NCI-H82 (cell line): ENCODE data around the gene SLC2A11.
"Not testable (repeated sequence)": the region's sequence is repeated elsewhere in the genome, so short reads cannot be mapped to it uniquely, and the experiment has no call there.

Source experiments
- DNase-seq: peaks from one replicate; lab custom pipeline; 2025; lab: John Stamatoyannopoulos, UW

Gene SLC2A11

GRCh38 chr22:23847310-23847920, 10.3 kb upstream of the SLC2A11 start:
- DNase-seq = no peak

- no peak for DNase-seq
Measured at GRCh38 chr22:23847991-23848864, 9.4 kb upstream of the SLC2A11 start.

DNA sequence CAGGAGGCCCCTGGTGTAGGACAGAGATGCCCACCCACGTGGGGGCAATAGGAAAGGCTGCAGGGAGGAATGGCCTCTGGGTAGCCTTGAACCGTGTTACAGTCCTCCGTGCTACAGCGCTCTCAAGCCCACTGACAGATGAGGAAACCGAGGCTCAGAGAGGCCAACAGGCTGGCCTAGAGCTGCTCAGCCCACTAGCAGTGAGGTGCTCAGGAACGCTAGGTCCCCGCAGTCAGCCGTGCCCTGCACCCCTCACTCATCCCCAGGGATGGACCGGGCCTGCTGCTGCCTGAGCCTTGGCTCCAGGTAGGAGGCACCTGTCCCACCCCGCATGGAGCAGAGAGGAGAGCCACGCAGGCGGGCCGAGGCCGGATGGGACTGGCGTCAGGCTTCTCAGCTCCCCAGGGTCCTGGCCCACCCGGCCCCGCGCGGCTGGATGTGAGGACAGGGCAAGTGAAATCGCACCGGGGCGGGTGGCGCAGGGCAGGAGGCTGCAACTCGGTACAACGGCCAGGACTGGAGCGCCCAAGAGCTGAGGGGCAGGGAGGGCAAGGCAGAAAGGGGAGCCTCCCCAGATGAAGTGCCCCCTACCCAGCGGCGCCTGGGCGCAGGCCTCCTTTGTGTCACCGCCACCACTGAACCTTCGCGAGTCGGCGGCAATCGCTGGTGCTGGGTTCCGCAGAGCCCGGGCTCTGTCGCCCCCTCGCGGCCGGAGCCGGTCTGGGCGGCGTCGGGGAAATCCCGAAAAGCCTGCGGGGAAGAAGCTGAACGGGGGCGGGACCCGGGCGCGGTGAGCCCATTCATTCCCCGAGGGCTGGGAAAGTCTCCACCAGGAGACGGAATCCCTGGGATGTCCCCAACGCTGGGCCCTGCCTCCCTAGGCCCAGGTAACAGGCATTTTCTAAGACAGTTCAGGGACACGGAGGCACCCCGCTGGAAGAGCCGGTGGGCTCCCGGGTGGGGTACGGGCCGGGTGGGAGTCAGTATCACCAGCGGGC, 8.4 kb upstream of the SLC2A11 start:
- DNase-seq = peak; percentile 82

DNA sequence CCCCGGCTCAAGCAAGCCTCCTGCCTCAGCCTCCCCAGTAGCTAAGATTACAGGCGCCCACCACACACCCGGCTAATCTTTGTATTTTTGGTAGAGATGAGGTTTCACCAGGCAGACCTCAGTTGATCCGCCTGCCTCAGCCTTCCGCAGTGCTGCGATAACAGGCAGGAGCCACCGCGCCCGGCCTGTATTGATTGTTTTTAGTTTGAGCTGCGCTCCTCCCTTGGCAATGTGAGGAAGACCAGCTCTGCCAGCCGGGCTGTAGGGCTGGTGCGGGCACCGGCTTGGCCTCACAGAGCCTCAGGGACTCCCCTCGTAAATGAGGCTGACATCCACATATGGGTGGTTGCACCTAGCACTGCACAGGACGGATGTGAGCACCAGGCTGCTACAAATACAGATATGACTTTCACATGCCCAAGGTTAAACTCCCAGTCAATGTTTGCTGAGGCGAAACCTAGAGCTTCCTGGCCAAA, 7.5 kb upstream of the SLC2A11 start:
- DNase-seq = no peak

DNA sequence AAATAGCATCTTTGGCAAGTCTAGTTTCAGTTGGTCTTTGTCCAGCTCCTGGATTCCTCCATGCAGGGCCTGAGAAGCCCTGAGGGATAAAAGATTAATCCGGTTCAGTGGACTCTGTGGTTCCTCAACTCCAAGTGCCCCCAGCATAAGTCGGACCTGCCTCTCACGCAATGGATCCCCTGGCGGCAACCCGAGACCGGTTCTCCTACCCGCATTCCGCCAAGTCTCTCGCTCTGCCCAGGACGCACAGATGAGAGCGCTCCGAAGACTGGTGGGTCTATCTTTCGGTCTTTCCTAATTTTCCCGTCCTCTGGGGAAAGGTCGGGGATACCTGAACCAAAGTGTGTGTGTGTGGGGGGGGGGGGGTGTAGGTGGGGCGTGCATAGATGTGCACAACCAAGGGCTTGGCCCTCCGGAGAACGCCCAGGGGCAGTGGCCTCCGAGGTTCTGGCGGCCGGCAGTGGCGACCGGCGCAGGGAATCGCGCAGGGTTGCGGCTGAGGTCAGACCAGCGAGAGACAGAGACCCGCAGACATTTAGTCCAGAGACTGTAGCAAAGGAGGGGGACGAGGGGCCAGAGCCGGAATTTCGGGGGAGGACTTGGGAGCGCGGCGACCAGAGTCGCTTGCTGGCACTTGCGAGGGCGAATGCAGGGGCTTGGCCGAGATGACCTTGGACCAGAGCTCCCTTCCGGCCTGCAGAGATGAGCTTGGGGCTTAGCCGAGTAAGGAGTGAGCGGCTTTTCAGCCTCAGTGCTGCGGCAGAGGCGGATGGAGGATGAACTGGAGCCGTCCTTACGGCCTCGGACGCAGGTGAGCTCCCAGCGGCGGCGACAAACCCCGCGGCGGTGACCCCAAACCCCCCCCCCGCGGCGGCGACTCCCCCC, 712 bp upstream of the SLC2A11 start:
- DNase-seq = peak; percentile 85

GRCh38 chr22:23858484-23858815, 775 bp downstream of the SLC2A11 start:
- DNase-seq = no peak

DNA sequence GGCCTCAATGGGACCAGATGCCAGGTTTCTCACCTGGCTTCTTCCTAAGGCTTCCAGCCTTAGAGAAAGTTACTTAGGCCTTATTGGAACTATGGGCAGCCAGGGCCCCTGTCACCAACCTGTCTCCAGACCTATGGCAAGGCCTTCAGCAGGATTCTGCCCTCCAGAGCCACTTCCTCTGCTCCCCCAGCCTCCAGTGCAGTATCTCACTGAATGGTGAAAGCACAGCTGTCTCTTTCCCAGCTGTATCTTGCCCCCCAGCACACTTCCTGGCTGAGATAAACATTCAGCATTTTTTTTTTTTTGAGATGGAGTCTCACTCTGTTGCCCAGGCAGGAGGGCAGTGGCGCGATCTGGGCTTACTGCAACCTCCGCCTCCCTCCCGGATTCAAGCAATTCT, 1.5 kb downstream of the SLC2A11 start:
- no peak for DNase-seq

DNA sequence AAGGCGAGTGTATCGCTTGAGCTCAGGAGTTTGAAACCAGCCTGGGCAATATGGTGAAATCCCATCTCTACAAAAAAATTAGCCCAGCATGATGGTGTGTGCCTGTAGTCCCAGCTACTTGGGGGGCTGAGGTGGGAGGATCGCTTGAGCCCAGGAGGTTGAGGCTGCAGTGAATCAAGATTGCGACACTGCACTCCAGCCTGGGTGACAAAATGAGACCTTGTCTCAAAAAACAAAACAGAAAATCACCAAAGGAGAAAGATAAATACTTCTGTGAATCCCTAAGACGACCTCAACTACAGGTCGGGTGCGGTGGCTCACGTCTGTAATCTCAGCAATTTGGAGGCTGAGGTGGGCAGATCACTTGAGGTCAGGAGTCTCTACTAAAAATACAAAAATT, 2.5 kb downstream of the SLC2A11 start:
- not testable (repeated sequence) for DNase-seq

GRCh38 chr22:23862103-23862502, 4.4 kb downstream of the SLC2A11 start:
- DNase-seq = peak; percentile 73

- not testable (repeated sequence) for DNase-seq
Measured at GRCh38 chr22:23864499-23865154, 7.0 kb downstream of the SLC2A11 start.

- DNase-seq = no peak
Measured at GRCh38 chr22:23868580-23868979, 10.9 kb downstream of the SLC2A11 start.

- DNase-seq = no peak
Measured at GRCh38 chr22:23874871-23875270, 17.2 kb downstream of the SLC2A11 start.

DNA sequence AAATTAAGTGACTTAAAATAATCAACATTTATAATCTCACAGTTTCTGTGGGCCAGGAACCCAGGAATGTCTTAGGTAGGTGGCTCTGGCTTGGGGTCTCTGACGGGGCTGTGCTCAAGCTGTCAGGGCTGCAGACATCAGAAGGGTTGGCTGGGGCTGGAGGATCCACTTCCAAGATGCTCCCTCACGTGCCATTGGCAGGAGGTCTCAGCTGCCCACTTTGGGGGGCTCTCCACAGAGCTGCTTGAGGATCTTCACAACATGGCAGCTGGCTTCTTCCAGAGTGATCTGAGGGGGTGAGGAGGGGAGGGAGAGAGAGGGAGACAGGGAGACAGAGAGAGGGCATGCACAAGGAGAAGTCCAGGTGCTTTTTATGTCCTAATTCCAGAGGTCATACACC, 18.1 kb downstream of the SLC2A11 start:
- DNase-seq = no peak

GRCh38 chr22:23877566-23877965, 19.9 kb downstream of the SLC2A11 start:
- DNase-seq = no peak

DNA sequence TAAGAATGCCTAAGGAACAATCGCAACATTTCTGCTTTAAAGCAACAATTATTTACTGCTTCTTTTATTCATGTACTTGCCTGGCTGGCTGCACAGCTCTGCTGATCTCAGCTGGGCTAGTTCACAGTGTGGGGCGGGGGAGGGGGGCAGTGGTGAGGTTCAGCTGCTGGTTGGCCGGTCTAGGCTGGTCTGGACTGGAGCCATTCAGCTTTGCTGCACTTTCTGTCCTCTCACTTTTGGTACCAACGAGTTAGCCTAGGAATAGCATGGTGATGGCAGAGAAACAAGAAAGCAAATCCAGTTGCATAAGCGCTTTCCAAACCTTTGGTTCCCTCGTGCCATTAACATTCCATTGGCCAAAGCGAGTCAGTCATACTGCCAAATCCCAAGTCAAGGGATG, 20.5 kb downstream of the SLC2A11 start:
- no peak for DNase-seq

DNA sequence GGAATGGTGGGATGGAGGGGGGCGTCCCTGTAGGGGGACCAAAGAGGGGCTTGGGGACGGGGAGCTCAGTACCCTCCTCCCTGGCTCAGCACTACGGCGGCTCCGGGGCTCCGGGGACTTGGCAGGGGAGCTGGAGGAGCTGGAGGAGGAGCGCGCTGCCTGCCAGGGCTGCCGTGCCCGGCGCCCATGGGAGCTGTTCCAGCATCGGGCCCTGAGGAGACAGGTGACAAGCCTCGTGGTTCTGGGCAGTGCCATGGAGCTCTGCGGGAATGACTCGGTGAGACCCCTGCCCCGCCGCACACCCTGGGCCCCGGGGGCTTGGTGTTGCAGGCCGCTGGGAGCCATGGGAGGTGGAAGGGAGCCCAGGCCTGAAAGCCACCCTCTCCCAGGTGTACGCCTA, 24.7 kb downstream of the SLC2A11 start:
- DNase-seq = no peak

DNA sequence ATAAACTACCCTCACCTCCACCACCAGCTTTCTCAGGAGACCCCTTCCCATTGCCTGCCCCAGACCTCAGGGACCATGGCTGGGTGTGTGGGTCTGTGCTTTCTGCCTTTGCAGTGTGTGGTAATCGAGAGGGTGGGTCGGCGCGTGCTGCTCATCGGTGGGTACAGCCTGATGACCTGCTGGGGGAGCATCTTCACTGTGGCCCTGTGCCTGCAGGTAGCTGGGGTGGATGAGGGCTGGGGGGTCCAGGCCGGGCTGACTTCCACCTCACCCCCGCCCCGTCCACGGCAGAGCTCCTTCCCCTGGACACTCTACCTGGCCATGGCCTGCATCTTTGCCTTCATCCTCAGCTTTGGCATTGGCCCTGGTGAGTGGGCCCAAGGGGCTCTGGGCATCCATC, 26.0 kb downstream of the SLC2A11 start:
- DNase-seq = no peak

DNA sequence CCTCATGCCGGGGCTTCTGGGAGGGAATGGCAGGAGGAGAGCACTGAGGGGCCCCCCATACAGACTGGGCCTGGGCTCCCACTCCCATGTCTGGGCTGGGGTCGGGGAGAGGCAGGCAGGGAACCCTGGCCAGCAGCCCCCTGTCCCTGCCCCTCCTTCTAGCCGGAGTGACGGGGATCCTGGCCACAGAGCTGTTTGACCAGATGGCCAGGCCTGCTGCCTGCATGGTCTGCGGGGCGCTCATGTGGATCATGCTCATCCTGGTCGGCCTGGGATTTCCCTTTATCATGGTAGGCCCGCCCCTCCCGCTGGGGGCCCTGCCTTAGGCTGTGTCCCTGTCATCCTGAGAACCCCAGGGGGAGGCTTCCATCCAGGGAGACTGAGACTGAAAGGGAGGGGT, 26.5 kb downstream of the SLC2A11 start:
- DNase-seq = peak; percentile 51

DNA sequence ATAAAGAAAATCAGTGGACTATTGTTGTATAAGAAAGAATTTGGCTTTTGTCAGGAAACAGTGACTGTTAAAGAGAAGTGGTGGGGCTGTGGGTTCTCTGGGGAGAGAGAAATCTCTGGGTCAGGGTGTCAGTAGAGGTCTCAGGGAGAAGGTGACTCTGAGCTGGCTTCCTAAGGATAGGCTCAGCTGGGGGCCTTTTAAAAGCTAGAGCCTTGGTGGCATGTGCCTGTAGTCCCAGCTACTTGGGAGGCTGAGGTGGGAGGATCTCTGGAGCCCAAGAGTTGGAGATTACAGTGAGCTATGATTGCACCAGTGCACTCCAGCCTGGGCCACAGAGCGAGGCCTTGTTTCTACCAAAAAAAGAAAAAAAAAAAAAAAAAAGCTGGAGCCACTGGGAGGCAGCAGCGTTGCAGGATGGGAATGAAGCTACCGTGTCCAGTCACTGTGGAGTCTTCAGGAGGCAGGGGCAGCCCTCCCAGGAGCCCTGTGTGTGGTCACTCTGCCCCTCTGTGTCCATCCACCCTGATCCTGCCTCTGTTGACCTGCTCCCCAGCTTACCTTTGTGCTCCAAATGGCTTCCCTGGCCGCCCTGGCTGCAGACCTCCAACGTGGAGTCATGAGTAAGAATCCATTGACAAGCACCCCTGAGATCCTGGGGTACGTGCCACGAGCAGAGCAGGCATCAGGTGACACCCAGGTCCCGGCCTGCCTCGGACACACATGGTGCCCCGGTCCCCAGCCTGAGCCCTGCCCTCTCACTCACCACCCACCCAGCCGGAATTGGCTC, 31.1 kb downstream of the SLC2A11 start:
- peak; percentile 18 for DNase-seq

DNA sequence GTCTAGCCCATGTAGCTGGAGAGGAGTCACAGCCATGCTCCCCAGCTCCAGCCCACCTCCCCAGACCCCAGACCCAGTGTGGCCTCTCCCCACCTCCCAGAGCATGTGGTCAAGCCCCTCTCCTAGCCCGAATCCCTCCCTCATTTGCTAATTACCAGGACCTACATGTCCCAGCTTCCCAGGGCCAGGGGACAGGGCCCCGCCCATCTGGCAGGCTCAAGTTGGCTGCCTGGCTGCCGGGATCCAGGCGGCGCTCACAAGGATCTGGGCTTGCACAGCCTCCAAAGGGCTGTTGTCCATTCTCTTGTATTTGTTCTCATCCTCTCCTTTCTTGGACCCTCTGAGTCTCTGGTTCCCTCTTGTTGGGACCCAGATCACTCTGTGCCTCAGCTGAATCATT, 31.9 kb downstream of the SLC2A11 start:
- peak; percentile 21 for DNase-seq
